GM12872 (cell line): ENCODE measurements around the gene STARD9.

Experiments used
- TF ChIP-seq, protein P1 (sequence below): IDR thresholded peaks from 3 replicates; pipeline ENCODE4 v1.5.1; 2011; ENCODE audit warnings: low read depth, mild to moderate bottlenecking, low read length, moderate library complexity; ENCODE audit not compliant: insufficient read depth

The STARD9 gene

DNA sequence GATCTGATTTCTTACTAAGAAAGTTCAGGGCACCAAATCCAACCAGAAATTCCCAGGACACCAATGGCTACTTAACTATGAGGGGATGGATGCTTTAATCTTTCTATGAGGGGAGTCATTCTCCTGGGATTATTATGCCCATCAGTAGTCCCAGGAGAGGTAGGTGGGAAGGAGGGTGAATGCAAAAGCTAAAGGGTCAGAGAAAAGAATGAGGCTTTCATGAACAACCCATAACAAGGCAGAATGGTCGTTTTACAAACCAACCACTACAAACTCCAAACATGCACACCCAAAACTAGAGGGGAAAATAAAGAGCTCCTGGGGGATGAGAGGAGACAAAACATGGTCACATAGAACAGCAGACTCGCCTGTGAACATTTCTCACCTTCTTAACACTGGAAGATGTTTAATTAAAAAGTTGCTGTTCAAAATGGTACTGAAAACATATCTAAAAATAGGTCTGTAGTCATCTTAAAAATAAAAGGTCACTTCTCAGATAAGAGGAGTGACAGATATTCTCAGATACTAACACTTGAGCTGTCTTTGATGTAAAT is 3.7 kb downstream of the STARD9 start:
- TF ChIP-seq, protein P1, sequence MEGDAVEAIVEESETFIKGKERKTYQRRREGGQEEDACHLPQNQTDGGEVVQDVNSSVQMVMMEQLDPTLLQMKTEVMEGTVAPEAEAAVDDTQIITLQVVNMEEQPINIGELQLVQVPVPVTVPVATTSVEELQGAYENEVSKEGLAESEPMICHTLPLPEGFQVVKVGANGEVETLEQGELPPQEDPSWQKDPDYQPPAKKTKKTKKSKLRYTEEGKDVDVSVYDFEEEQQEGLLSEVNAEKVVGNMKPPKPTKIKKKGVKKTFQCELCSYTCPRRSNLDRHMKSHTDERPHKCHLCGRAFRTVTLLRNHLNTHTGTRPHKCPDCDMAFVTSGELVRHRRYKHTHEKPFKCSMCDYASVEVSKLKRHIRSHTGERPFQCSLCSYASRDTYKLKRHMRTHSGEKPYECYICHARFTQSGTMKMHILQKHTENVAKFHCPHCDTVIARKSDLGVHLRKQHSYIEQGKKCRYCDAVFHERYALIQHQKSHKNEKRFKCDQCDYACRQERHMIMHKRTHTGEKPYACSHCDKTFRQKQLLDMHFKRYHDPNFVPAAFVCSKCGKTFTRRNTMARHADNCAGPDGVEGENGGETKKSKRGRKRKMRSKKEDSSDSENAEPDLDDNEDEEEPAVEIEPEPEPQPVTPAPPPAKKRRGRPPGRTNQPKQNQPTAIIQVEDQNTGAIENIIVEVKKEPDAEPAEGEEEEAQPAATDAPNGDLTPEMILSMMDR: no peak

DNA sequence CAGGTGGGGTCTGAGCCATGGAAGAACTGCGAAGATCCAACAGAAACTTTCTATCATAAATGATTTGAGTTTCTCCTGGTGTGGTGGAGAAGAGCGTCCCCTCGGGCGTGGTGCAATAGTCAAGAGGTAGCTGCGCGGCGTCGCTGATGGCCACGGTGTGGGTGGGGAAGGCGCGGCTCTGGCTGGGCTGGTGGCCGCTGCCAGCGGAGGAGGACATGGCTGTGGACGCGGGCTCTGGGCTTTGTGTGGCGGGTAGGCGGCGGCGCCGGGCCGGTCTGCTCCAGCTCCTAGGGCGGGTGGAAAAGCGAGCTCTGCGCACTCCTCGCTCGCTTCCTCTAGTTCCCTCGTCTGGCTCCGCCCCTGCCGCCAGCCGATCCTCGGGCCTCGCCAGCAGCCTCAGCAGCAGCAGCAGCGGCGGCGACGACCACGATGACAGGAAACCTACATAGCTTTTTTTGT is 5.9 kb downstream of the STARD9 start:
- TF ChIP-seq, protein P1: 0 out of 3 replicates have a peak, but pooled peaks have one; percentile 9

DNA sequence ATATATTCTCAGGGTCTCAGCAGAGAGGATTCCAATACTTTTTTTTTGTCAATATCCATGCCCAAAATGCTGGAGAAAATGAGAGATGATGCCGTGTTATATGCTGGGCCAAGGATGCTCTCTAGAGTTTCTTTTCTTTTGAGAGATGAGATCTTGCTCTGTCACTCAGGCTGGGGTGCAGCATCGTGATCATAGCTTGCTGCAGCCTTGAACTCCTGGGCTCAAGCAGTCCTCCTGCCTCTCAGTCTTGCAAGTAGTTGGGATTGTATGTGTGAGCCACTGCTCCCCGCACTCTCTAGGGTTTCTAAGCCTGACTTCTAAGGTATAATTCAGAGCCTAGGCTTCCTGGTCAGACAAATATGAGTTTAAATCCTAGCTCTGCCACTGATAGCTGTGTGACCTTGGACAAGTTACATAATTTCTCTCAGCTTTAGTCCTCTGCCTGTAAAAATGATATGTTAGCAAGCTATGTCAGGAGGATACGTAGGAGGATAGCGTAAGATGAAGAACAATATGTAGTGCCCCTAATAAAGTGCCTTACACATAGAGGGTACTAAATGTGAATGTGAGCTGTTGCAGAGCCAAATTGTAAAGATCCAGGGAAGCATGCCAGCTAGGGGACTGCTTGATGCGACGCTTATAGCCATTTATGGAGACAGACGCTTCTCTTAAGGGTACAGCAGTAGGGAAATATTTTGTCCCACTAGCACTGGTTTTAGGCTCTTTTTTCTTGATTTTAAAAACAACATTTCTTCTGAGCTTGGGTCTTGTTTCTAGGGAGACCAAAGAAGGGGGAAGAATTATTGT is 7.4 kb downstream of the STARD9 start:
- TF ChIP-seq, protein P1: no peak

DNA sequence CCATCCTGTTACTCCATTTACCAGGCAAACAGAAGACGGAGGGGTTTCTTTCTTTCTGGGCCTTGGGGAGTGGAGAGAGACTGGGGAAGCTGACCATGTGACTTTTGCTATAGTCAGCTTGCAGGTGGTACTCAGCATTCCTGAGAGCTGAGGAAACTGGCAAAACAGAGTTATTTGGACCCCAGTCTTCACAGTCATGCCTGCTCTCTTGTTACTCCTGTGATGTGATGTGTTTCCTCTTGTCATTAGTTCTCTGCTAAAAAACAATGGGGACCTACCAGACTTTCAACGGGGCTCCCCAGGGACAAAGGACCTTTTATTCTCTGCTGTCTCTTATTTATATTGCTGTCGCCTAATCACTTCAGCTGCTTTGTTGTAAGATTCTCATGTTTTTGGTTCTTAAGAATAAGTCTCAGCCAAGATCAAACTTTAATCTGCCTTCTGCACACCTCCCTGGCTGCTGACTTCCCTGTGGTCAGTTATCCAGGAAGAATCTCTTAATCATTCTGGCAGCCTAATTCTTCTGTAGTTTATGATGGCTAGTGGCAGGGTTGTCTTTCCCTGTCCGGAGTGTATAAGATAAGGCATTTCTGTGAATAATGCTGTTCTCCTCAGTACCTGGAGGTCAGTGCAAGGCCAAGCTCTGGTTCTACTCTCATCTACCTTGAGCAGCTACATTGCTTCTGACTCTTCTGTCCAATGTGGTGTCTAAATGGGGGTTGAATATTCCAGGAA is 8.8 kb downstream of the STARD9 start:
- TF ChIP-seq, protein P1: no peak

DNA sequence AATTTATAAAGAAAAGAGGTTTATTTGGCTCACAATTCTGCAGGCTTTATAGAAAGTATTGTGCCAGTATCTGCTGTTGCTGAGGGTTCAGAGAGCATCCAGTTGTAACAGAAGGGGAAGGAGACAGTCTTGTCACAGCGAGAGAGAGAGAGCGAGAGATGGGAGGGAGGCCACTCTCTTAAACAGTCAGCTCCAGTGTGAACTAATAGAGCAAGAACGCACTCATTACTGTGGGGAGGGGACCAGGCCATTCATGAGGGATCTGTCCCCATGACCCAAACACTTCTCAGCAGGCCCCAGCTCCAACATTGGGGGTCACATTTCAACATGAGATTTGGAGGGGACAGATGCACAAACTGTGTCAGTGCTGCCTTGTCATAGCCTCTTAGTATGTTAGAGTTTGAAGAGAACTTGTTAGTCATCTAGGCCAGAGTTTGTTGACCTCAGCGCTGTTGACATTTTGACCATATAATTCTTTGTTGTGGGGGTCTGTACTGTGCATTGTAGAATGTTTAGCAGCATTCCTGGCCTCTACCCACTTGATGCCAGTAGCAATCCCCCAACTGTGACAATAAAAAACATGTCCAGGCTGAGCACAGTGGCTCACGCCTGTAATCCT is 15.3 kb downstream of the STARD9 start:
- TF ChIP-seq, protein P1: no peak

DNA sequence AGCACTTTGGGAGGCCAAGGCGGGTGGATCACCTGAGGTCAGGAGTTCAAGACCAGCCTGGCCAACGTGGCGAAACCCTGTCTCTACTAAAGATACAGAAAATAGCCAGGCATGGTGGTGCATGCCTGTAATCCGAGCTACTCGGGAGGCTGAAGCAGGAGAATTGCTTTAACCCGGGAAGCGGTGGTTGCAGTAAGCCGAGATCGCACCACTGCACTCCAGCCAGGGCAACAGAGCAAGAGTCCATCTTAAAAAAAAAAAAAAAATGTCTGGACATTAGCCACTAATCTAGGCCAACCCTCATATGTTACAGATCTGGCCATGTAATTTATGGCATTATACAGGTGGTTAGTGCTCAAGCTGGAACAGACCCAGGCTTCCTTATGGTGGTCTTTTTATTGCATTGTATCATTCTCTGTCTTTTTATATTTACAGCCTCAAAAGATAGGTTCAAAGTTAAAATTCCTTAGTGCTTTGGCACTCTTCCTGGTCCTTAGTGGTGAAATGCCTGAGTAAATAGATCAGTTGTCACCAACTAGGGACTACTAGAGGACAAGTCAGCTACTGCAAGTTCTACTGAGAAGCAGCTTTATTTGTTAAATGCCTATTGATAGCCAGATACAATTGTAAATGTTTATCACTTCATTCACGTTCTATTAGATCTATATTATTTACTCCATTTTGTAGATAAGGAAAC is 16.0 kb downstream of the STARD9 start:
- TF ChIP-seq, protein P1: peak; percentile 50; the same call in 2 of the 3 replicates
